HEK293 (cell line): ENCODE results near the gene PDE8B.

ENCODE experiments used
- SETDB1 ChIP-seq: IDR thresholded peaks from one replicate; pipeline ENCODE4 v1.6.1; 2017; ENCODE audit warnings: mild to moderate bottlenecking, low read length, moderate library complexity, mixed read lengths; ENCODE audit not compliant: insufficient read length
- TCF7L2 ChIP-seq: IDR thresholded peaks from 2 replicates; pipeline ENCODE4 v1.6.1; 2011; ENCODE audit warnings: low read depth, mild to moderate bottlenecking, inconsistent platforms, low read length, moderate library complexity, borderline replicate concordance
- ZNF138 ChIP-seq: fragments of 450-650 bp; formaldehyde crosslinking; IDR thresholded peaks from 2 replicates; pipeline ENCODE4 v1.5.1; 2016; ENCODE audit warnings: missing biosample characterization, missing genetic modification characterization, borderline replicate concordance
- ZNF169 ChIP-seq: fragments of 450-650 bp; formaldehyde crosslinking; IDR thresholded peaks from 2 replicates; pipeline ENCODE4 v1.5.1; 2016; ENCODE audit warnings: missing biosample characterization, missing genetic modification characterization
- TF ChIP-seq, protein P1 (sequence below): fragments of 450-650 bp; formaldehyde crosslinking; IDR thresholded peaks from 2 replicates; pipeline ENCODE4 v1.5.1; 2016; ENCODE audit warnings: missing biosample characterization, missing genetic modification characterization
- TF ChIP-seq, protein P2 (sequence below): fragments of 450-650 bp; formaldehyde crosslinking; IDR thresholded peaks from 2 replicates; pipeline ENCODE4 v1.5.1; 2016; ENCODE audit warnings: missing biosample characterization, missing genetic modification characterization
- TF ChIP-seq, protein P3 (sequence below): fragments of 450-650 bp; formaldehyde crosslinking; IDR thresholded peaks from 2 replicates; pipeline ENCODE4 v1.5.1; 2016; ENCODE audit warnings: missing biosample characterization, missing genetic modification characterization
- TF ChIP-seq, protein P4 (sequence below): fragments of 450-650 bp; formaldehyde crosslinking; optimal IDR thresholded peaks from 2 replicates; pipeline ENCODE3; 2016; ENCODE audit warnings: missing biosample characterization, mild to moderate bottlenecking, missing genetic modification characterization

DNA sequence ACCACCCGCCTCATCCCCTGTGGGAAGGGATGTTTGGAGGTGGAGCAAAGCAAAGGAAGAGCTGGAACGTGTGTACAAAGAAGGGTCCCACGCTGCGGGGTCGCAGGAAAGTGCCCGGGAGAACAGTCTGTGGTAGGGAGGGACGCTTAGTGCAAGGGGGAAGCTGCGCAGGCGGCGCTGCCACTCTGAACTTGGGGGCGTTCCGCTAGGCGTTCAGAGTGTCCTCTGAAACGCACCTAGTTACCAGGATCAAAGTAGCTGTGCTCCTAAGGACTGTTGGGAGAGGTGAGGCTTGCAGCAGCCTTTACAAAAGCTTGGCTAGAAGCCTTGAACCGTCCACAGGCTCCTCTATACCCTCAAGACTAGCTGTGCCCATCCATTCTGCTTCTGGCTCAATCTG is 29.3 kb upstream of the PDE8B start:
- TF ChIP-seq ZNF138 (tag by site-specific recombination) = no peak
- TF ChIP-seq, protein P1, sequence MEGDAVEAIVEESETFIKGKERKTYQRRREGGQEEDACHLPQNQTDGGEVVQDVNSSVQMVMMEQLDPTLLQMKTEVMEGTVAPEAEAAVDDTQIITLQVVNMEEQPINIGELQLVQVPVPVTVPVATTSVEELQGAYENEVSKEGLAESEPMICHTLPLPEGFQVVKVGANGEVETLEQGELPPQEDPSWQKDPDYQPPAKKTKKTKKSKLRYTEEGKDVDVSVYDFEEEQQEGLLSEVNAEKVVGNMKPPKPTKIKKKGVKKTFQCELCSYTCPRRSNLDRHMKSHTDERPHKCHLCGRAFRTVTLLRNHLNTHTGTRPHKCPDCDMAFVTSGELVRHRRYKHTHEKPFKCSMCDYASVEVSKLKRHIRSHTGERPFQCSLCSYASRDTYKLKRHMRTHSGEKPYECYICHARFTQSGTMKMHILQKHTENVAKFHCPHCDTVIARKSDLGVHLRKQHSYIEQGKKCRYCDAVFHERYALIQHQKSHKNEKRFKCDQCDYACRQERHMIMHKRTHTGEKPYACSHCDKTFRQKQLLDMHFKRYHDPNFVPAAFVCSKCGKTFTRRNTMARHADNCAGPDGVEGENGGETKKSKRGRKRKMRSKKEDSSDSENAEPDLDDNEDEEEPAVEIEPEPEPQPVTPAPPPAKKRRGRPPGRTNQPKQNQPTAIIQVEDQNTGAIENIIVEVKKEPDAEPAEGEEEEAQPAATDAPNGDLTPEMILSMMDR (tag by site-specific recombination) = no peak
- TF ChIP-seq, protein P2, sequence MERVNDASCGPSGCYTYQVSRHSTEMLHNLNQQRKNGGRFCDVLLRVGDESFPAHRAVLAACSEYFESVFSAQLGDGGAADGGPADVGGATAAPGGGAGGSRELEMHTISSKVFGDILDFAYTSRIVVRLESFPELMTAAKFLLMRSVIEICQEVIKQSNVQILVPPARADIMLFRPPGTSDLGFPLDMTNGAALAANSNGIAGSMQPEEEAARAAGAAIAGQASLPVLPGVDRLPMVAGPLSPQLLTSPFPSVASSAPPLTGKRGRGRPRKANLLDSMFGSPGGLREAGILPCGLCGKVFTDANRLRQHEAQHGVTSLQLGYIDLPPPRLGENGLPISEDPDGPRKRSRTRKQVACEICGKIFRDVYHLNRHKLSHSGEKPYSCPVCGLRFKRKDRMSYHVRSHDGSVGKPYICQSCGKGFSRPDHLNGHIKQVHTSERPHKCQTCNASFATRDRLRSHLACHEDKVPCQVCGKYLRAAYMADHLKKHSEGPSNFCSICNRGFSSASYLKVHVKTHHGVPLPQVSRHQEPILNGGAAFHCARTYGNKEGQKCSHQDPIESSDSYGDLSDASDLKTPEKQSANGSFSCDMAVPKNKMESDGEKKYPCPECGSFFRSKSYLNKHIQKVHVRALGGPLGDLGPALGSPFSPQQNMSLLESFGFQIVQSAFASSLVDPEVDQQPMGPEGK (tag by site-specific recombination) = no peak
- no peak for TF ChIP-seq SETDB1
- no peak for TF ChIP-seq TCF7L2
- TF ChIP-seq, protein P3, sequence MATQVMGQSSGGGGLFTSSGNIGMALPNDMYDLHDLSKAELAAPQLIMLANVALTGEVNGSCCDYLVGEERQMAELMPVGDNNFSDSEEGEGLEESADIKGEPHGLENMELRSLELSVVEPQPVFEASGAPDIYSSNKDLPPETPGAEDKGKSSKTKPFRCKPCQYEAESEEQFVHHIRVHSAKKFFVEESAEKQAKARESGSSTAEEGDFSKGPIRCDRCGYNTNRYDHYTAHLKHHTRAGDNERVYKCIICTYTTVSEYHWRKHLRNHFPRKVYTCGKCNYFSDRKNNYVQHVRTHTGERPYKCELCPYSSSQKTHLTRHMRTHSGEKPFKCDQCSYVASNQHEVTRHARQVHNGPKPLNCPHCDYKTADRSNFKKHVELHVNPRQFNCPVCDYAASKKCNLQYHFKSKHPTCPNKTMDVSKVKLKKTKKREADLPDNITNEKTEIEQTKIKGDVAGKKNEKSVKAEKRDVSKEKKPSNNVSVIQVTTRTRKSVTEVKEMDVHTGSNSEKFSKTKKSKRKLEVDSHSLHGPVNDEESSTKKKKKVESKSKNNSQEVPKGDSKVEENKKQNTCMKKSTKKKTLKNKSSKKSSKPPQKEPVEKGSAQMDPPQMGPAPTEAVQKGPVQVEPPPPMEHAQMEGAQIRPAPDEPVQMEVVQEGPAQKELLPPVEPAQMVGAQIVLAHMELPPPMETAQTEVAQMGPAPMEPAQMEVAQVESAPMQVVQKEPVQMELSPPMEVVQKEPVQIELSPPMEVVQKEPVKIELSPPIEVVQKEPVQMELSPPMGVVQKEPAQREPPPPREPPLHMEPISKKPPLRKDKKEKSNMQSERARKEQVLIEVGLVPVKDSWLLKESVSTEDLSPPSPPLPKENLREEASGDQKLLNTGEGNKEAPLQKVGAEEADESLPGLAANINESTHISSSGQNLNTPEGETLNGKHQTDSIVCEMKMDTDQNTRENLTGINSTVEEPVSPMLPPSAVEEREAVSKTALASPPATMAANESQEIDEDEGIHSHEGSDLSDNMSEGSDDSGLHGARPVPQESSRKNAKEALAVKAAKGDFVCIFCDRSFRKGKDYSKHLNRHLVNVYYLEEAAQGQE (tag by site-specific recombination) = no peak
- TF ChIP-seq, protein P4, sequence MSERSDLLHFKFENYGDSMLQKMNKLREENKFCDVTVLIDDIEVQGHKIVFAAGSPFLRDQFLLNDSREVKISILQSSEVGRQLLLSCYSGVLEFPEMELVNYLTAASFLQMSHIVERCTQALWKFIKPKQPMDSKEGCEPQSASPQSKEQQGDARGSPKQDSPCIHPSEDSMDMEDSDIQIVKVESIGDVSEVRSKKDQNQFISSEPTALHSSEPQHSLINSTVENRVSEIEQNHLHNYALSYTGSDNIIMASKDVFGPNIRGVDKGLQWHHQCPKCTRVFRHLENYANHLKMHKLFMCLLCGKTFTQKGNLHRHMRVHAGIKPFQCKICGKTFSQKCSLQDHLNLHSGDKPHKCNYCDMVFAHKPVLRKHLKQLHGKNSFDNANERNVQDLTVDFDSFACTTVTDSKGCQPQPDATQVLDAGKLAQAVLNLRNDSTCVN (tag by site-specific recombination) = no peak
- no peak for TF ChIP-seq ZNF169 (tag by site-specific recombination)
